ENCODE results near the gene HBS1L.

Gene HBS1L

DNA sequence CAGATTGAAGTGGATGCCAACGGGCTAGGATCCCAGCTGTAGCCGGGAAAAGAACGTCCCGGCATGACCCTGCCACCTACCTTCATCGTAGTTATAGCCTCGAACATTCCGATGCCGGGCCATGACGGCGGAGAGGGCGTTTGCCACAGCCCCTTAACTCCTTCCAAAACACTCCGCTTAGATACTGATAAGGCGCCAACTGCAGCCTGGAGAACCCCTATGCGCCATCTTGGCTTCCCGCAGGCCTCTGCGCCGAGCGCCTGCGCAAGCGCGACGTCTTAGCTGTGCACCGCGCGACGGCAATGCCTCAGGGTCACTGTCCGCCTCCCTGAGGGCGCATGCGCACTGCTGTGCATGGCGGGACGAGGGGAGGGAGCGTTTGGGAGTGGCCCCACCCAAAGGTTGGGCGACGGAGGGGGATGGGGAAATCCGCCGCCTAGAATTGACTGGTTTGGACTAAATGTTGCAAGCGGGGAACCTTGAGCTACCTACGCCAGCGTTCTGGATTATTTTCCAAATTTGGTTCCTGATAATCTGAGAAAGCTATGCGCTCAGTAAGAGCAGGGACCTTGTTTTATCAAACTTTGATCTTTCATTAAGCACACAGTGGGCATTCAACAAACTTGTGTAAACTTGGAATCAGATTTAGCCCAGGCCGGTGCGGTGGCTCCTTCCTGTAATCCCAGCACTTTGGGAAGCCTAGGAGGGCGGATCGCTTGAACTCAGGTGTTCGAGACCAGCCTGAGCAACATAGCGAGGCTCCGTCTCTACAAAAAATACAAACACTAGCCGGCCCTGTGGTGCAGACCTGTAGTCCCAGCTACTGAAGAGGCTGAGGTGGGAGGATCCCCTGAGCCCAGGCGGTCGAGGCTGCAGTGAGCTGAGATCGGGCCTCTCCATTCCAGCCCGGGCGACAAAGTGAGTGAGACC is at the start of gene HBS1L:
TSS of gene HBS1L (minus strand) at position 254 of the 930 bp plus-strand sequence. CDS start at position 123, 131 bp downstream.
- peak; percentile 98 to 99 for DNase-seq (ENCODE audit: low read depth in 2 of 2)

- no peak for DNase-seq (ENCODE audit: low read depth in 2 of 2)
These were observed 49.6 kb upstream of the HBS1L start for GRCh38 chr6:135104199-135104598.

GRCh38 chr6:135102191-135102590 is 47.6 kb upstream of the HBS1L start:
- no peak for DNase-seq (ENCODE audit: low read depth in 2 of 2)

- no peak for DNase-seq (ENCODE audit: low read depth in 2 of 2)
These were observed 42.5 kb upstream of the HBS1L start for GRCh38 chr6:135097172-135097571.

- DNase-seq (ENCODE audit: low read depth in 2 of 2) = no peak
These were observed 41.9 kb upstream of the HBS1L start for GRCh38 chr6:135096403-135097130.

DNA sequence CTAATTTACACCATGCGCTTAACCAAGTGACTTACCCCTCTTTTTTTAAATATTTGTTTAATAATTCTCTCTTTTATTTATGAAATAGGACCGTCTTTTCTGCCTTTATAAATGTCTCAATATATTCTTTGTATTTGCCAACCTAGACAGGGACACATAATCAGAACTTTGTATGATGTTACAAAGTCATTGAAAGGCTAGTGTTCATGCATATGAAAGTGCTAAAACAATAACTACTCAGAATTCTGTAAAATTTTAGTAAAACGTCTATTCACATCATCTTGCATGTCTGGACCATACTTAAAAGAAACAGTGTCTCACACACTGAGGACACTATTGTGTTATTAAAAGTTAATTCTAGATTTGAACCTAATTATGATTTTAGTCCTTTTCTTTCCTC is 41.1 kb upstream of the HBS1L start:
- DNase-seq (ENCODE audit: low read depth in 2 of 2) = no peak

DNA sequence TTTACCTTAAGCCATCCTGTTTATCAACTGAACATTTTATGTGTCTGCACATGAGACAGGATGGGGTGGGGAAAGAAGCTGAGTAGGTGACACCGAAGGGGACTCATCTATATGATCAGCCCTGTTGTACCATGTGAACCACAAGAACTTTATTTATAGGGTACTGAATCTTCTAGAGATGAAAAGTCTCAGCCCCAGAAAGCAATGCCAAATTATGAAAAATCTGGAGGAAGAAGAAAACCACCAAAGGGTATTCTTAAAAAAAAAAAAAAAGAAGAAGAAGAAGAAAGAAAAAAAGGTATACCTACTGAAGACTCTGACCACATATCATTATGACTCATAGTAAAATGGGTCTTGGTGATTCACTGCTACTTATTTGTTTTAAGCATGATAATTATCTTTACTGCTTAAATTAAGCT is 39.8 kb upstream of the HBS1L start:
- DNase-seq (ENCODE audit: low read depth in 2 of 2) = no peak

GRCh38 chr6:135093578-135093977 is 39.0 kb upstream of the HBS1L start:
- DNase-seq (ENCODE audit: low read depth in 2 of 2) = no peak

- no peak for DNase-seq (ENCODE audit: low read depth in 2 of 2)
These were observed 38.1 kb upstream of the HBS1L start for GRCh38 chr6:135092724-135093123.

GRCh38 chr6:135090819-135091218 is 36.2 kb upstream of the HBS1L start:
- DNase-seq (ENCODE audit: low read depth in 2 of 2) = no peak

GRCh38 chr6:135089901-135090300 is 35.3 kb upstream of the HBS1L start:
- DNase-seq (ENCODE audit: low read depth in 2 of 2) = no peak

GRCh38 chr6:135088818-135089809 is 34.5 kb upstream of the HBS1L start:
- DNase-seq (ENCODE audit: low read depth in 2 of 2) = no peak

GRCh38 chr6:135088281-135088680 is 33.7 kb upstream of the HBS1L start:
- no peak for DNase-seq (ENCODE audit: low read depth in 2 of 2)

DNA sequence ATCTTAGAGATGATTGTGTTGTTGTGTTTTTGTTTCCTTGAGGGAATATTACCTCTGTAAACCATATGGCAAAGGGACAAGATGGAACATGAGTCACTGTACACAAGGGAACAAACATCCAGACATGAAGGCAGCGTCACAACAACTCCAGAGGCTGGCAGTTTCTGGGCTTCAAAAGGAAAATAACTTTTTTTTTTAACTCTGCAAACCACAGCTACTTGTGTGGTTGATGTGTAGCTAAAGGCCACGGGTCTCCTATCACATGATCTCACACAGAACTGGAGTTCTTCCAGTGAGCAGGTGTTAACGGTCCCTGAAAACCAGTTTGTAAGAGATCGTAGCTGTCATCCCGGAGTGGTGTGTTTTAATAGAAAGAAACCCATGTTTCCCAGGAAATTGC is 33.2 kb upstream of the HBS1L start:
- no peak for DNase-seq (ENCODE audit: low read depth in 2 of 2)

- DNase-seq (ENCODE audit: low read depth in 2 of 2) = no peak
These were observed 32.8 kb upstream of the HBS1L start for GRCh38 chr6:135087403-135087802.

- DNase-seq (ENCODE audit: low read depth in 2 of 2) = no peak
These were observed 31.8 kb upstream of the HBS1L start for GRCh38 chr6:135086414-135086764.

DNA sequence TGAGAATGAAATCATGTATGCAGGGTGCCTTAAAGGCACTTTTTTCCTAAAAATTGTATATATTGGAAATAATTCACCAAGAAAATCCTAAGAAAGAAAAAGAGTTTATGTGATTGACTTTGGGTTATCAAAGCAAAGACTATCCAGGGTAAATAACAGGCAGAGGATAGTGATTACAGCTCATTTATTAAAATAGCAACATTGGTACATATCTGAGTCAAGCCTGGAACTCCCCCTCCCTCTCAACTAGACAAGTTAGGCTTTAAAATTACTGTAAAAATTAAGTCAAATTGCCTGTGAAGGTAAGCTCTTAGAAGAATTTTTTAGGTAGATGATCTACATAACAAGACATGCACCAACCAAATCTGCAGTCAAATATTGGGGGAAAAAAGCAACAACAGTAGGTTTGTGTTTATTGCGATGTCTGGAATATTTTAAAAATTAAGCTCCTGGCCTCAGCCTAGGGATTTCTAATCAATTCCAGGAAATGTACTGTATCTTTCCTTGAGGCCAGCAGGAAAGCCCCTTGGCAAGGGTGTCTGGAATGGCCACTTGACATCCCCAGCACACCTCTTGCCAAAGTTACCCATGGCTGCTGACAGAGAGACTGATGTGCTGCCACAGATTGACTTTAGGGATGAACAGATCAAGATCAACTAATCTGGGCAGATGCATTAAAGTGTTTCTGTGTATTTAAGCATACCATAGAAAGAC is 31.2 kb upstream of the HBS1L start:
- DNase-seq (ENCODE audit: low read depth in 2 of 2) = no peak

GRCh38 chr6:135084916-135085269 is 30.3 kb upstream of the HBS1L start:
- DNase-seq (ENCODE audit: low read depth in 2 of 2) = no peak

DNA sequence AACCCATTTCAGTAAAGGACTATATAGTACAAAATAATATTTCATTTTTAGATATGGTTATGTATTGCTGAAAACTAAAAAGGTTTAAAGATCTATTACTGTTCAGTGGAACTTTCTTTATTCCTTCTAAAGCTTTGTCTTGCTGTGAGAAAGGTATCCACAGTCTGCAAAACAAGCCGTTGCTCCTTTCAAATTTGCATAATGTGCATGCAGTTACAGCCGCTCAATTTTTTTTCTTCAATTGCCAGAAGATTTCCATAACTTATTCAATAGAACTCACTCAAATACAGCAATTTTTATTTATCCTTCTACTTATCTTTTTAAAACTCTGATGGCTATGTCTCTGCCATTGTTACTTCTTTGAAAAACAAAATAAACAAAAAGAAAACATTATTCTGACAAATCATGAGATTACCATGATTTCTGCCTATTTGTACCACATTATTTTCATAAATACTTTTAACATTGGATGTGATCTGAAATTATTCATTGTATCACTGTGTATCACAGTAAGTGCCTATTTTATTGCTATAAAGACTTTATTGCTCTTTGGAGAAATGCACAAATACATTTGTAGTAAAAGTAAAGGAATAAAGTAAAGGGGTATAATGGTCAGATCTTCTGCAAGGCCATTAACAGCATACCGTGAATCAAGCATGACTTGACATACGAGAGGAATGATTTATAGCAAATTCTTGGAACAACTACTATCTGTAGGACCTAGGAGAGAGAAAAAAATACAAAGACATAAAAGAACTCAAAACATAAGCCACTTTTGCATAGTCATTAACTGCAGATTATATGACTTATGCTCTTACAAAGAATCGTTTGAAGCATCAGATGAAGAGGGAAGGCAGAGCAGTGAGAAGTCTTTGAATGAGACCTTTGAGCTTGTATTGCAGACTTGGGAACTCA is 29.6 kb upstream of the HBS1L start:
- DNase-seq (ENCODE audit: low read depth in 2 of 2) = no peak

GRCh38 chr6:135081966-135082365 is 27.3 kb upstream of the HBS1L start:
- DNase-seq (ENCODE audit: low read depth in 2 of 2) = no peak
